OCI-LY3 (cell line): ENCODE data around the gene TTLL9.

Experiments
- H2AFZ ChIP-seq: fragments of 200-600, 300-600 bp; shearing (Covaris generic); 2 replicates; pipeline ENCODE4 v1.6.0; 2014; ENCODE audit warnings: antibody characterized with exemption, low read depth, low read length
- H3K27ac ChIP-seq: fragments of 200-600, 300-600 bp; sonication (generic); 2 replicates; pipeline ENCODE4 v1.5.1; 2014; ENCODE audit warnings: mild to moderate bottlenecking, low read length, moderate library complexity, mixed read lengths
- H3K27me3 ChIP-seq: fragments of 200-600, 300-600 bp; sonication (generic); 2 replicates; pipeline ENCODE4 v1.6.1; 2014; ENCODE audit warnings: low read depth, low read length, mixed read lengths
- H3K36me3 ChIP-seq: fragments of 200-600, 300-600 bp; sonication (generic); replicated peaks from 2 replicates; pipeline ENCODE3; 2014; ENCODE audit warnings: low read depth, low read length, mixed read lengths
- H3K4me1 ChIP-seq: fragments of 300-600, 200-600 bp; sonication (generic); 2 replicates; pipeline ENCODE4 v1.6.1; 2014; ENCODE audit warnings: low read length, mixed read lengths
- H3K4me2 ChIP-seq: fragments of 200-600, 300-600 bp; sonication (generic); 2 replicates; pipeline ENCODE4 v1.6.1; 2014; ENCODE audit warnings: low read length, mixed read lengths
- H3K4me3 ChIP-seq: fragments of 300-600, 200-600 bp; sonication (generic); 2 replicates; pipeline ENCODE4 v1.5.1; 2014; ENCODE audit warnings: antibody characterized with exemption, mild to moderate bottlenecking, low read length, moderate library complexity
- H3K79me2 ChIP-seq: fragments of 300-600, 200-600 bp; shearing (Covaris generic); 2 replicates; pipeline ENCODE4 v1.6.1; 2014; ENCODE audit warnings: mild to moderate bottlenecking, low read length, mixed read lengths
- H3K9ac ChIP-seq: fragments of 300-600, 200-600 bp; shearing (Covaris generic); 2 replicates; pipeline ENCODE4 v1.6.0; 2014; ENCODE audit warnings: mild to moderate bottlenecking, low read length, moderate library complexity
- H3K9me3 ChIP-seq: fragments of 200-600, 300-600 bp; shearing (Covaris generic); 2 replicates; pipeline ENCODE4 v1.6.1; 2014; ENCODE audit warnings: low read length, mixed read lengths; ENCODE audit not compliant: insufficient read depth
- H4K20me1 ChIP-seq: fragments of 200-600, 300-600 bp; sonication (generic); 2 replicates; pipeline ENCODE4 v1.6.1; 2016; ENCODE audit warnings: low read length, mixed read lengths; ENCODE audit not compliant: insufficient read depth
- CTCF ChIP-seq: fragments of 200-600, 300-600 bp; sonication (generic); IDR thresholded peaks from 2 replicates; pipeline ENCODE4 v1.5.1; 2014; ENCODE audit warnings: antibody characterized with exemption, low read length, low read depth
- EZH2phosphoT487 ChIP-seq: fragments of 200-600 bp; shearing (Covaris generic); IDR thresholded peaks from 2 replicates; pipeline ENCODE4 v1.6.1; 2018; ENCODE audit warnings: antibody characterized with exemption, mixed run types, low read depth

TTLL9 gene

DNA sequence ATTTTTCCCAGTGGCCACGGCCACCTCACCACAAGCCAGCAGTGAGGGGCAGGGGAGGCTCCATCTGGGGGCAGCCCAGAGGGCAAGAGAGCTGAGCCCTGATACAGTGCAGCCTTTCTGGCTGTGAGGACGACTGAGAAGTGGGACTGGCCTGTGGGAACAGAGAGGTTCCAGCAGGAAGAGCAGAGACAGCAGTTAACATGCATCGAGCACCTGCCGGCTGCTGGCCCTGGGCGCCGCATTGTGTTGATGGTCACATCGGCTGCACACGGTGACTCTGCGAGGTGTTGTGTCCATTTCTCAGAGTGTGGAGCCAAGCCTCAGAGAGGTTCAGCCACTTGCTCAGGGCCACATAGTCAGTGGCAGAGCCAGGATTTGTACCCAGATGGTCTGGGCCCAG is 34.9 kb upstream of the TTLL9 start:
- H3K79me2 ChIP-seq, result no peaks in the 10 kb centered on the region
- H3K27ac ChIP-seq, result no peak overlapping the region
- no peaks in the 10 kb centered on the region for H4K20me1 ChIP-seq
- H3K4me2 ChIP-seq, result no peak overlapping the region
- H2AFZ ChIP-seq, result no peak overlapping the region
- H3K4me1 ChIP-seq, result peaks cover 7% of the 10 kb centered on the region
- H3K9me3 ChIP-seq, result no peaks in the 10 kb centered on the region
- no peak overlapping the region for H3K4me3 ChIP-seq
- TF ChIP-seq CTCF (no peak), EZH2phosphoT487 (no peak)
- no peak overlapping the region for H3K9ac ChIP-seq
- H3K36me3 ChIP-seq, result no peaks in the 10 kb centered on the region
- 0 out of 2 replicates have a peak, but pooled peaks cover 3% of the 10 kb centered on the region for H3K27me3 ChIP-seq

DNA sequence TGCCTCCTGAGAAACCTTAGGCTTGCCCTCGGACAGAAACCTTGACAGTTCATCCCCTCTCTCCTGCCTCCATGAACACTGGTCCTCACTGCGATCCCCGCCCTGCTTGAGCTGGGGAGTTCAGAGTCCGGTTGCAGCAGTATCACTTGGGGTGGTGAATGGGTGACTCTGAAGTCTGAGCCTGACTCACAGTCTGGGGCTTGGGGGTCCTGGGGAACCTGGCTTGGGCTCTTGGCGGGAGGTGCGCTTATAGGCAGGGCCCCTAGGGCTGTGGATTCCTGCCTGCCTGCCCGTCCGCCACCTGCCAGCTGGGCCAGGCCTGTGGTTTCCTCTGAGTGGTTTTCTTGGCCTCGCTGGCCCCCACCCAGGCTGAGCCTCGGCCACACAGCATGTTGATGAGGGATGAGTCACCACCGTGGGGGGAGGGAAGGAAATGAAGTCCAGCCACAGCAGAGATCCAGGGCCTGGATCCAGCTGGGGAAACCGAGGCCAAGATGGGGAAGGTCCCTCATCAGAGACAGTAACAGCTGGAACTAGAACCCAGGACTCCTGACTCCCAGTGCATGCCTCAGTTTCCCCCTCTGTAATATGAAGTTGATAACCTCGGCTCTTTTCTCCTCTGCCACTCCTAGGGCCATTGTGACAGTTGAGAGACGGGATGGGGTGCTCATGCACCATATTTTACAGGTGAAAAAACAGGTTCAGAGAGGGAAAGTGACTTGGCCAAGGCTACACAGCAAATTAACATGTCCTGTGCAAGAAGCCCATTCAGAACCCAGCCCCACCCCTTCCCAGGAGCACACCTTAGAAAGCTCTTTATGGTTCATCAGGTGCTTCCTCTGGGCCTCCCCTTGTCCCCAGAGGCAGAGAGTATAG is 34.2 kb upstream of the TTLL9 start:
- no peak for TF ChIP-seq CTCF
- TF ChIP-seq EZH2phosphoT487, result no peak
- Histone ChIP-seq H3K4me1 (peaks cover 7% of the 10 kb centered on the region), H4K20me1 (no peaks in the 10 kb centered on the region), H3K36me3 (no peaks in the 10 kb centered on the region), H3K9ac (no peak overlapping the region), H3K27me3 (0 out of 2 replicates have a peak, but pooled peaks cover 3% of the 10 kb centered on the region), H3K79me2 (no peaks in the 10 kb centered on the region), H2AFZ (no peak overlapping the region), H3K4me3 (no peak overlapping the region), H3K27ac (no peak overlapping the region), H3K4me2 (no peak overlapping the region), H3K9me3 (no peaks in the 10 kb centered on the region)

- H3K4me3 ChIP-seq, result no peak overlapping the region
- H3K27me3 ChIP-seq, result 0 out of 2 replicates have a peak, but pooled peaks cover 3% of the 10 kb centered on the region
- no peak for TF ChIP-seq EZH2phosphoT487
- TF ChIP-seq CTCF, result no peak
- H3K4me2 ChIP-seq, result no peak overlapping the region
- no peaks in the 10 kb centered on the region for H3K9me3 ChIP-seq
- no peaks in the 10 kb centered on the region for H4K20me1 ChIP-seq
- no peak overlapping the region for H3K27ac ChIP-seq
- peaks cover 7% of the 10 kb centered on the region for H3K4me1 ChIP-seq
- H2AFZ ChIP-seq, result no peak overlapping the region
- no peaks in the 10 kb centered on the region for H3K36me3 ChIP-seq
- no peak overlapping the region for H3K9ac ChIP-seq
- no peaks in the 10 kb centered on the region for H3K79me2 ChIP-seq
Observed at GRCh38 chr20:31836853-31837608, 33.4 kb upstream of the TTLL9 start.

DNA sequence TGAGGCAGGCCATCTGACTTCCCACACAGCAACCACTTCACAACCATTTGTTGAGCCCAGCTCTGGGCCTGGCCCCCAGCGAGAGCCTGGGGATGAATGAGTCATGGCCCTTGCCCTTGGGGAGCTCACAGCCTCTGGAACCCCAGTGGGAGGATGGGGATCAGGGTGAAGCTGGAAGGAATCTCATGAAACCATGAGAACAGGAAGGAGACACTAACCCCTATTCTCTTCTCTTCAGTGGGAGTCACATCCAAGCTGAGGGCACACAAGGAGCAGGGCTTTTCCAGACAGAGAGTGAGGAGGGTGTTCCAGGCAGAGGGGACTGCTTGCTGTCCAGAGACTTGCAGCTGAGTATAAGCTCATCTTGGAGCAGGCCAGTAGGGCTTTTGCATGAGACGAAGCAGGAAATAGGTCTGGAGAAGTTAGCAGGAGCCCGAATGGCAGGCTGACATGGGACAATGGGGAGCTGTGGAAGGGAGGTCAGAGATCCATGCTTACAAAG is 32.5 kb upstream of the TTLL9 start:
- peaks cover 7% of the 10 kb centered on the region for H3K4me1 ChIP-seq
- H3K9ac ChIP-seq, result no peak overlapping the region
- 0 out of 2 replicates have a peak, but pooled peaks cover 3% of the 10 kb centered on the region for H3K27me3 ChIP-seq
- H3K79me2 ChIP-seq, result no peaks in the 10 kb centered on the region
- TF ChIP-seq EZH2phosphoT487, result no peak
- no peak for TF ChIP-seq CTCF
- H3K9me3 ChIP-seq, result no peaks in the 10 kb centered on the region
- H3K4me2 ChIP-seq, result no peak overlapping the region
- no peak overlapping the region for H2AFZ ChIP-seq
- H3K27ac ChIP-seq, result no peak overlapping the region
- H4K20me1 ChIP-seq, result no peaks in the 10 kb centered on the region
- no peak overlapping the region for H3K4me3 ChIP-seq
- no peaks in the 10 kb centered on the region for H3K36me3 ChIP-seq
